ENCODE results near the gene UBA52. TPM values are rescaled to one million over a fixed set of nuclear protein-coding genes. Genes with fewer than 3 reads are reported as not detected.

Gene UBA52
- total and polyA plus RNA-seq, 2 donors (not counting 1 experiment from before 2014, with no cell fraction given): 1,837 to 5,694 TPM

DNA sequence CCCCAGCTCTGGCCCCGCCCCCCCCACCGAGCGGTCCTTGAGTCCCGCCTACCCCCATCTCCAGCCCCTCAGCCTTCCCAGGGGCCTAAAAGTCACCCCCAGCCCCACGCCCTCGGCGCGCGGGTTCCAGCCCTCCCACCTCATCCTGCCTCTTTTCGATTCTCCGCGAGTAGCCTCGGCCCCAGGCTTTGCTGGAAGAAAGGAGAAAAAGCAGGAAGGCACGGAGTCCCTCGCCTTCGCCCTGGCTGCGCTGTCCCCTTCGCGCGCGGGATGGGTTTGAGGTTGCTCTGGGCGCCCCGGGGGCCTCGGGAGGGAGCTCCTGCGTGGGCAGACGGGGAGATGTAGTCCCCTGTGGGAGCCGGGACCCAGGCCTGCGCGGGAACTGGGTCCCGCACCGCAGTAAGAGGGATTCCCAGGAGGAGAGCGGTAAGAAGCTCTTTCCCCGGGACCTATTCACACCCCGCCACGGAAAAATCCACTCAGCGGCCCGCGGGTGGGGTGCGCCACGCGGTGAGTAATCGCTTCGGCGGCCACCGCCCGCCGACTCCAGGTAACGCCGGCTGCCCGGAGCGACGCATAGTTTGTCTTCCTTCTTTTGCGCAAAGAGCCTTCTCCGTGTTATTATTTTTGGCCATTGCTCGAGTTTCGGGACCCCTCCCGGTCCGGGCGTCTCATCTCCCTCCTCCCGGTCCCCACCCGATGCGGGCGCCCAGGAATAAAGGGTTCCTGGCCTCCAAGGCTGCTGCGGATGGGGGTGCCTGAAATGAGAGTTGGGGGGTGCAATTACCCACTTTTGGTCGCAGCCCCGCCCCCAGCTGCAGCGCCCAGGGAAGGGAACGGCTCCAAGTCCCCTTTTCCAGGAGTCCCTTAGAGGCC lies 35.8 kb downstream of the UBA52 start:
- ATAC-seq (ENCODE audit: low read depth): no peak
- ChIA-PET CTCF (interaction anchor here (0.8 kb wide), 1 partner anchor 18 kb away, joined by 3 read pairs; no protein-coding TSS in a partner anchor), POLR2A (no interaction called here)
- no peaks in the 10 kb centered on the region for H3K9me3 Mint-ChIP-seq (ENCODE audit: insufficient read depth)
- no peak overlapping the region for H3K27ac Mint-ChIP-seq
- H3K27me3 Mint-ChIP-seq: peaks cover 48% of the 10 kb centered on the region
- peaks cover 0 to 86% (median 65%) of the 10 kb centered on the region in 4 experiments for H3K27me3 ChIP-seq (replicated peaks in 1 of 4; ENCODE audit: control extremely low read depth in 1 of 4, control insufficient read depth in 3 of 4, insufficient read depth in 4 of 4, low read length in 3 of 4)
- H3K4me2 ChIP-seq (replicated peaks; ENCODE audit: low read depth, low read length, poor library complexity, severe bottlenecking): peak overlapping the region; percentile 69
- H3K4me1 Mint-ChIP-seq: peaks cover 36% of the 10 kb centered on the region
- H3K27ac ChIP-seq (ENCODE audit: low read length in 2 of 2): no peak overlapping the region
- no peaks in the 10 kb centered on the region for H3K36me3 ChIP-seq (replicated peaks in 1 of 2; ENCODE audit: control extremely low read depth in 1 of 2, control insufficient read depth in 1 of 2, extremely low read depth in 1 of 2, insufficient read depth in 2 of 2, low read length in 1 of 2)
- 5% methylated on average over 56 of the region's 68 CpGs for WGBS (ENCODE audit: insufficient coverage)
- H3K9me3 ChIP-seq (ENCODE audit: control extremely low read depth in 1 of 3, control insufficient read depth in 2 of 3, insufficient read depth in 1 of 3, low read length in 2 of 3): peaks cover 0 to 25% (median 0%) of the 10 kb centered on the region in 3 donors
- peaks cover 49% of the 10 kb centered on the region in 2 donors for H3K4me1 ChIP-seq (ENCODE audit: control insufficient read depth in 2 of 2, insufficient read depth in 2 of 2, low read length in 2 of 2)
- H4K20me1 ChIP-seq (ENCODE audit: control insufficient read depth, insufficient read depth, low read length, poor library complexity, severe bottlenecking): no peaks in the 10 kb centered on the region
- no peak overlapping the region for H2AFZ ChIP-seq (ENCODE audit: insufficient read depth, low read depth, low read length, poor library complexity, severe bottlenecking)
- intact Hi-C loops (cut with micrococcal nuclease): no loop called here
- H3K4me3 ChIP-seq (ENCODE audit: control extremely low read depth in 1 of 5, extremely low read depth in 1 of 5, insufficient read depth in 1 of 5, low read depth in 2 of 5, low read length in 4 of 5): no peak overlapping the region
- DNase-seq: no peak
- TF ChIP-seq EZH2 (IDR thresholded peaks at IDR 0.05; ENCODE audit: borderline replicate concordance, insufficient read depth, low read depth, low read length, poor library complexity, severe bottlenecking): peak; percentile 83
- no peak for TF ChIP-seq CTCF (IDR thresholded peaks at IDR 0.05)
- no peak overlapping the region for H3K9ac ChIP-seq (ENCODE audit: low read length)
- H3K79me2 ChIP-seq (ENCODE audit: control insufficient read depth, insufficient read depth, low read length): no peaks in the 10 kb centered on the region
- peak overlapping the region; percentile 23 for H3K4me3 Mint-ChIP-seq

Measured in B cell (primary cell).